ENCODE measurements around the gene THBS3.

GRCh38 chr1:155219592-155220031 lies 11.9 kb upstream of the THBS3 start:
- TF ChIP-seq POLR2AphosphoS5 (IDR thresholded peaks at IDR 0.05; ENCODE audit: low read depth, low read length) (no peak), CTCF (CRISPR knock-in tag; IDR thresholded peaks at IDR 0.05) (no peak), USF2 (IDR thresholded peaks at IDR 0.05; ENCODE audit: low read depth, low read length) (no peak), USF2 (CRISPR knock-in tag; IDR thresholded peaks at IDR 0.05; ENCODE audit: borderline replicate concordance) (no peak), PHB2 (IDR thresholded peaks at IDR 0.05; ENCODE audit: partially characterized antibody) (no peak), ZBTB39 (CRISPR knock-in tag; IDR thresholded peaks at IDR 0.05) (no peak), TBL1XR1 (IDR thresholded peaks at IDR 0.05; ENCODE audit: borderline replicate concordance, low read length, partially characterized antibody) (no peak), EED (CRISPR knock-in tag; IDR thresholded peaks at IDR 0.05) (no peak), NFIC (IDR thresholded peaks at IDR 0.05; ENCODE audit: low read length) (no peak), ZNF317 (CRISPR knock-in tag; IDR thresholded peaks at IDR 0.05) (no peak)
- TF ChIP-seq, protein P1, sequence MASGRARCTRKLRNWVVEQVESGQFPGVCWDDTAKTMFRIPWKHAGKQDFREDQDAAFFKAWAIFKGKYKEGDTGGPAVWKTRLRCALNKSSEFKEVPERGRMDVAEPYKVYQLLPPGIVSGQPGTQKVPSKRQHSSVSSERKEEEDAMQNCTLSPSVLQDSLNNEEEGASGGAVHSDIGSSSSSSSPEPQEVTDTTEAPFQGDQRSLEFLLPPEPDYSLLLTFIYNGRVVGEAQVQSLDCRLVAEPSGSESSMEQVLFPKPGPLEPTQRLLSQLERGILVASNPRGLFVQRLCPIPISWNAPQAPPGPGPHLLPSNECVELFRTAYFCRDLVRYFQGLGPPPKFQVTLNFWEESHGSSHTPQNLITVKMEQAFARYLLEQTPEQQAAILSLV (CRISPR knock-in tag; IDR thresholded peaks at IDR 0.05; ENCODE audit: borderline replicate concordance) = no peak
